C4-2B (cell line): Measurements from ENCODE around the gene PCDHGC5.

Experiments
- ZFX ChIP-seq: fragments of 450-650 bp; IDR thresholded peaks from 2 replicates; pipeline ENCODE4 v1.6.1; 2017
- TF ChIP-seq, protein P1 (sequence below): fragments of 450-650 bp; conservative IDR thresholded peaks from 2 replicates; pipeline ENCODE4 v1.5.1; 2017; ENCODE audit warnings: mild to moderate bottlenecking

DNA sequence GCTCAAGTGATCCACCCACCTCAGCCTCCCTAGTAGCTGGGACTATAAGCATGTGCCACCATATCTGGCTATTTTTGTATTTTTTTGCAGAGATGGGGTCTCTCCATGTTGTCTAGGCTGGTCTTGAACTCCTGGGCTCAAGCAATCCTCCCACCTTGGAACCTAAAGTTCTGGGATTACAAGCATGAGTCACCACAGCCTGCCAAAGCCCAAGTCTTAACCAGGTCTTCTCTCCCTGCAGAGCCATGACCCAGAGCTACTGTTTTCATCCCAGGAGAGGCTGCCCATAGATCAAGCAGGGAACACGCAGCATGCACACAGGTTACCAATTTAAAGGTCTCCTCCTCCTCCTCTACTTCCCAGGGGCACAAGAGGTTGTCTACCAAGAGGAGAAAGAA lies 29.7 kb downstream of the PCDHGC5 start:
- TF ChIP-seq, protein P1, sequence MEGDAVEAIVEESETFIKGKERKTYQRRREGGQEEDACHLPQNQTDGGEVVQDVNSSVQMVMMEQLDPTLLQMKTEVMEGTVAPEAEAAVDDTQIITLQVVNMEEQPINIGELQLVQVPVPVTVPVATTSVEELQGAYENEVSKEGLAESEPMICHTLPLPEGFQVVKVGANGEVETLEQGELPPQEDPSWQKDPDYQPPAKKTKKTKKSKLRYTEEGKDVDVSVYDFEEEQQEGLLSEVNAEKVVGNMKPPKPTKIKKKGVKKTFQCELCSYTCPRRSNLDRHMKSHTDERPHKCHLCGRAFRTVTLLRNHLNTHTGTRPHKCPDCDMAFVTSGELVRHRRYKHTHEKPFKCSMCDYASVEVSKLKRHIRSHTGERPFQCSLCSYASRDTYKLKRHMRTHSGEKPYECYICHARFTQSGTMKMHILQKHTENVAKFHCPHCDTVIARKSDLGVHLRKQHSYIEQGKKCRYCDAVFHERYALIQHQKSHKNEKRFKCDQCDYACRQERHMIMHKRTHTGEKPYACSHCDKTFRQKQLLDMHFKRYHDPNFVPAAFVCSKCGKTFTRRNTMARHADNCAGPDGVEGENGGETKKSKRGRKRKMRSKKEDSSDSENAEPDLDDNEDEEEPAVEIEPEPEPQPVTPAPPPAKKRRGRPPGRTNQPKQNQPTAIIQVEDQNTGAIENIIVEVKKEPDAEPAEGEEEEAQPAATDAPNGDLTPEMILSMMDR = no peak
- TF ChIP-seq ZFX = no peak
